T follicular helper cell (primary cell): ENCODE results near the gene DAZAP1.
"Not testable (repeated sequence)": the region's sequence is repeated elsewhere in the genome, so short reads cannot be mapped to it uniquely, and the experiment has no call there.

Source experiments
- DNase-seq: peaks from one replicate; pipeline ENCODE4 v3.0.0-alpha.2; 2020; ENCODE audit warnings: low read depth

Gene DAZAP1

GRCh38 chr19:1425102-1425837 lies 17.9 kb downstream of the DAZAP1 start:
- DNase-seq = no peak

DNA sequence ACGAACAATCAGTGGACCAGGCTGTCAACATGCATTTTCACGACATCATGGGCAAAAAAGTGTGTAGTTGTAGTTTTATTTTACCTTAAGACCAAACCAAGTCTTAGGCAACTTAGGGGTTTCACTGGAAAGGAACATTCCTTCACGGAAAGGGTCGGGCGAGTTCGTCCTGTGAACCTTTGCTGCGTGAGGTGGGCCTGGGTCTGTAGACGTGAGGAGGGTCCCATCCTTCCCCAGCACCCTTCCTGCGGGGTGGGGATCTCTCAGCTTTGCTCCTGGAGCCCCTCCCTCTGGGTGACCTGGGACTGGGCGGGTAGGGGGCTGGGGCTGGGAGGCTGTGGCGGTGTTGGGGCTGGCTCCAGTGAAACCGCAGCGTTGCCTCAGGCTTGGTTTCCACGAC lies 18.5 kb downstream of the DAZAP1 start:
- no peak for DNase-seq

DNA sequence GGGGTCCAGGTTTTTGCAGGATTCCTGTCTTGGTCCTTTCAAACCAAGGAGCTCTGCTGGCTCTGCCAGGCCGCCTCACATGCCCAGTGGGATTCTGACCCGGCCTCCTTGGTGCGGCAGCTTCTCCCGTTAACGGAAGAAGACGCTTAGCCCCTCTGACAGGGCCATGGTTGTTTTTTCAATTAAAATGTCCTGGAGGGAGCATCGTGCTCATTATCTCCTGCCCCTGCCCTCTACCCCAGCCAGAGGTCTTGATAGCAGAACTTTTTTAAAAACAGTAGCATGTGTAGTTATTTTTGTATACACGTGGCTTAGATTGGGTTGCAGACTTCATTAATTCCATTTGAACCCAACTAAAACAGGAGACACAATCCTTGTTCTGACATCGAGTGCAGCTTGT lies 19.4 kb downstream of the DAZAP1 start:
- no peak for DNase-seq

GRCh38 chr19:1427221-1427920 lies 20.0 kb downstream of the DAZAP1 start:
- no peak for DNase-seq

- DNase-seq = no peak
These were observed 21.5 kb downstream of the DAZAP1 start for GRCh38 chr19:1428738-1429391.

- DNase-seq = no peak
These were observed 22.4 kb downstream of the DAZAP1 start for GRCh38 chr19:1429750-1430149.

GRCh38 chr19:1430246-1430645 lies 22.9 kb downstream of the DAZAP1 start:
- no peak for DNase-seq

GRCh38 chr19:1431759-1432506 lies 24.5 kb downstream of the DAZAP1 start:
- DNase-seq = no peak

GRCh38 chr19:1432507-1432887 lies 25.1 kb downstream of the DAZAP1 start:
- DNase-seq = no peak

GRCh38 chr19:1433119-1434039 lies 26.0 kb downstream of the DAZAP1 start:
- no peak for DNase-seq

GRCh38 chr19:1434040-1434366 lies 26.6 kb downstream of the DAZAP1 start:
- DNase-seq = no peak

GRCh38 chr19:1434577-1435060 lies 27.2 kb downstream of the DAZAP1 start:
- no peak for DNase-seq

DNA sequence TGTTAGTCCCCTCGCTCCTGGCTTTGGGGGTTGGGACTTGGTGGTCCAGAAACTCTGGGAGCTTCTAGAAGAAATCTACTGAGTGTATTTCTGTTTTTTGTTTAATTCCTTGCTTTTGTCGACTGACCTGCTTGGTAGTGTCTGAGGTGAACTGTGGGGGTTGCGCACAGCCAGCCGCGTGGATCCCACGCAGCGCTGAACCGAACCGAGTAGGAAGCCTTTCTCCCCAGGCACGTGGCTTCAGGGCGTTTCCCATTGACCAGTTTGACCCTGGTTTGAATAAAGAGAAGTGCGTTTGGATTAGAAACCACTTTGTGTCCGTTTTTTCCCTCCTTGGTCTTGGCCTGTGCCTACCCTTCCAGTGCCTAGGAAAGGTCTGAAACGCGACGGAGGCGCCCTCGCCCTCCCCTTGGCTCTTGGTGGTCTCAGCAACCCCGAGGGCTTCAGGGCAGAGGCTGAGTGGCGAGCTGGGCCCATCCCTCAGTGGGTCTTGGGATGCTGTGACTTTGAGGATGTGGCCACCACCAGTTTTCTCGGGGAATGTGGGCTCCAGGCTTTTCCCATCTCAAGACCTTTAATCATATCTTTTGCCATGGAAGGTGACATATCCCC lies 28.1 kb downstream of the DAZAP1 start:
- DNase-seq = no peak

GRCh38 chr19:1437609-1438008 lies 30.2 kb downstream of the DAZAP1 start:
- DNase-seq = no peak

DNA sequence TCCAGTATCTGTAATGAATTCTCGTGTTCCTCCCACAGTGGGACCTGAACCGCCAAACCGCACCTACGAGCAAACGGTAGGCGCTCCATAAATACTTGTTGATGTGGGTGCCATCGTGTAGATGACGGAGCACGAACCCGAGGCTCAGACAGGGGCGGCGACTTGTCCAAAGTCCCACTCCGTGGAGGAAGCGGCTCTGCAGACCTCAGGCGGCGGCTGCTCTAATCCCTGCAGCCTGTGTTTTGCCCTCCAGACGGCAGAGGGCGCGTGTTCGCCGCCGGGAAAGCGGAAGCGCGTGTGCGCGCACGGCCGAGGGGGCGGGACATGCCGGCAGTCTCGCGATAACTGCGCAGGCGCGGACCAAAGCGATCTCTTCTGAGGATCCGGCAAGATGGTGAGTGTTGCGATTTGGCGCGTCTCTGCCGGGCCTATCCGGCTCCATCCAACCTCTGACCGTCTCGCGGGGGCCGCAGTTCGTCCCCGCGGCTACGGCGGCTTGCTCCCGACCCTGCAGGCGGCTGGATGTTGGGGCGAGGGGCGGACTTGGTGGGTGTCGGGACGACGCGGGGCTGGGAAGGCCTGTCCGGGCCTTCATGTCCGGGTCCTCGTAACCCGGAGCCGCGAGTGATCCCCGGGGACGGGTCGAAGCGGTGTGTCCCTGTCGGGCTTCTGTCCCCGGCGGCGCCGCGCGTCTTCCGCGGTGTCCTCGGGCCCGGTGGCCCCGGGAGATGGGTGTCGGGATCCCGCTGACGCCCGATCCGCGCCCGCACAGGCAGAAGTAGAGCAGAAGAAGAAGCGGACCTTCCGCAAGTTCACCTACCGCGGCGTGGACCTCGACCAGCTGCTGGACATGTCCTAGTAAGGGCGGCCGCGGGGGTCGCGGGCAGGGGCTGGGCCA lies 30.9 kb downstream of the DAZAP1 start, which contains the start of gene RPS15:
TSS of gene RPS15 (plus strand) at position 362 of the 898 bp plus-strand sequence. CDS start at position 392, 30 bp downstream.
- DNase-seq = peak; percentile 93

DNA sequence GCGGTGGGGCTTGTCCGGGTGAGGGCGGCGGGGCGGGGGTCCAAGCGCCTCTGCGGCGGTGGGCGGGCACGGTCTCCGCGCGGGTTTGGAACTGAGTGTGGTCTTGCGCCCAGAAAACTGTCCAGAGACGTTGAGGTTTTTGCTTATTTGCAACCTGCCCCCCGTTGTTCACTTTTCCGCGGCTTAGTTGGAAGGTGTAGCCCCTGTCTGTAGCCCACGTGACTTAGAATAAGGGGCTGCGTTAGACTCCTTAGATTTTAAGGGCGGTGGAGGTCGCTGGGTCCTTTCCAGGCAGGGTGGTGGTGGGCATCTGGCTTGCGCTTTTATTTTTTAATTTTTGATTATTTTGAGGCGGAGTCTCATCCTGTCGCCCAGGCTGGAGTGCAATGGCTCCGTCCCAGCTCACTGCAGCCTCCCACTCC lies 31.6 kb downstream of the DAZAP1 start:
- DNase-seq = no peak

- DNase-seq = not testable (repeated sequence)
These were observed 32.4 kb downstream of the DAZAP1 start for GRCh38 chr19:1439525-1440417.

DNA sequence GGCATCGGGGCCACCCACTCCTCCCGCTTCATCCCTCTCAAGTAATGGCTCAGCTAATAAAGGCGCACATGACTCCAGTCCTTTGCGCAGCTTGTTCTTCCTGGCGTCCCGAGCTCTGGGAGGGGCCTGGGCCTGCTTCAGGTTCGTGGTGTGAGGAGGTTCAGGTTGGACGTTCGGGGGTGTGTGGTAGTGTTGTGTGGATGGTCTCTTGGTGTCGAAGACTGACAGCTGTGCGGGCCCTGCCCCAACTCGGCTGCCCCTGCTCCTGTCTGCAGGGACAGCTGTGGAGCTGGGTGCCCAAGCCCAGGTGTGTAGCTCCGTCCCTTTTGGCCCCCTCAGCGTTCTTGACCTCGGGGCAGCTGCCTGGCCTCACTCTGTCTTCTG lies 33.0 kb downstream of the DAZAP1 start:
- no peak for DNase-seq

DNA sequence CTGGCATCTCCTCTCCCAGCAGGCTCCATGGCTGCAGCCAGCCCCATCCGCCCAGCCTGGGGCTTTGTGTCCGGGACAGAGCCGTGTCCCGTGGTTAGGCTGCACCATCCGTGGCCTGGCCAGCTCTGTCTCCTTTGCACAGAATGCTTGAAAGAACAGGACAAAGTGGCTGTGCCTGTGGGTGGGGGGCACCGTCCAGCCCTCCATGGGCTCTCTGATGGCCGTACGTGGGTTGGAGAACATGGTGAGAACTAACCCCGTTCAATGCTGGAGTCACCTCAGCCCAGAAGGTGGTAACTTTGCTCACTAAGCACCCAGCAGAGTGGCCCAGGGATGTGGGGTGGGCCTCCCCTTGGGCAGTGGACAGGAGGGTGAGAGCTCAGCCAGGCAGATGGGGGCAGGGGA lies 33.6 kb downstream of the DAZAP1 start:
- DNase-seq = no peak
